HG02642 (cell line): ENCODE measurements around the gene PCBD2.
A peak's percentile ranks its signal among the peaks of the same experiment; 100 is the strongest.
"Not testable (repeated sequence)": the region's sequence is repeated elsewhere in the genome, so short reads cannot be mapped to it uniquely, and the experiment has no call there.

Experiments used
- ATAC-seq: cut with Tn5 transposase; IDR thresholded peaks from one replicate; pipeline ENCODE4 v1.9.1; 2021; ENCODE audit warnings: mild to moderate bottlenecking; ENCODE audit not compliant: unreplicated experiment, poor library complexity

Gene PCBD2

DNA sequence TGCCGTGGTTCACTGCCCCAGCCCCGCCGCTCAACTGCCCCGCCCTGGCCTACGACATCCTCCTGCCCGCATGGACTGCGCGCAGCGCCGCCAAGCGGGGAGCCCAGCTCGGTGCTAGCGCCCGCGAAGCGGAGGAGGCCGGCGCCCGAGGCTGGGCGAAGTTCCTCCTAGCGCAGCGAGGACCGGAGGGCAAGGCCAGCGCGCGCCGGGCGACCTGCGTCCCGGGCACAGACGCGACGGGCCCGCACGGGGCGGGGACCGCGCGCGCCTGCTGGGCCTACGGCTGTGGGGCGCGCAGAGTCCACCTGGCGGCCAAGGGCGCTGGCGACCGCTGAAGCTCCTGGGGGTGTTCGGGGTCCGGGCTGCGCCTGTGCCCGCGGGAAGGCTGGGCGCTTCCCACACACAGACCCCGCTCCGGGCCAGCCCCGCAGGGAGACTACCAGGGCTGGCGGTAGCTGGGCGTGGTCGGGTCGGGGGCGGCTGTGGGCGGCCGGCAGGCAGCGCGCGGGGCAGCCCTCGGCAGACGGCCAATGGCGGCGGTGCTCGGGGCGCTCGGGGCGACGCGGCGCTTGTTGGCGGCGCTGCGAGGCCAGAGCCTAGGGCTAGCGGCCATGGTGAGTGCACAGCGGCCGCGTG, at the start of gene PCBD2:
Gene PCBD2, plus strand, starts transcription at position 522 of the 636 bp plus-strand sequence. Its CDS starts 9 bp downstream, at position 531.
- ATAC-seq: peak; percentile 84

DNA sequence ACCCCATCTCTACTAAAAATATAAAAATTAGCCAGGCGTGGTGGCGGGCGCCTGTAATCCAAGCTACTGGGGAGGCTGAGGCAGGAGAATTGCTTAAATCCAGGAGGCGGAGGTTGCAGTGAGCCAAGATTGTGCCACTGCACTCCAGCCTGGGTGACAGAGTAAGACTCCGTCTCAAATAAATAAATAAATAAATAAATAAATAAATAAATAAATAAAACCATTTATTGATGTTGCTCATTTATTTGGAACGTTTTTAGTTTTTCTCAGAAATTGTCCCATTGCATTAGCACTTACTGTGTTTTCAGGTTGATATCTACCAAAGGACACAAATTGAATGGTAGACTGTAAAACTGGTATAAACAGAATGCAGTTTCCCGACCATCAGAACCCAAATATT, 48.5 kb upstream of the PCBD2 start:
- ATAC-seq: not testable (repeated sequence)

DNA sequence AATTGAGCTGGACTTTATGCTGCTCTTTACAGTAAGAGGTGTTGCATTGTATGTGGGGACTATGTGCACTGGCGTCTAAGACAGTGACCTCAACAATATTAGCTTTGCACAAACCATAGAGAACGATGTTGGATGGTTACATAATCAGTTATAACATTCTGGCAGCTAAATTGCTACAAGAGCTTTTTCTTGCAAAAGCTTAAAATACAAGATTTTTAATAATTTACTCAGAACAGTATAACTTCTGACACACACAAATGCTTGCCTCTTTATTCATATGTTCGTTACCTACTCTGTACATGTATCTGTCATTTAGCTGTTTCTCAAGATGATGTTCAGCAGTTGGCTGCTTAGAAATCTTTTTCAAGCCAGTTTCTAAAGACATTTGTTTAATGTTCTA, 47.5 kb upstream of the PCBD2 start:
- ATAC-seq: no peak

DNA sequence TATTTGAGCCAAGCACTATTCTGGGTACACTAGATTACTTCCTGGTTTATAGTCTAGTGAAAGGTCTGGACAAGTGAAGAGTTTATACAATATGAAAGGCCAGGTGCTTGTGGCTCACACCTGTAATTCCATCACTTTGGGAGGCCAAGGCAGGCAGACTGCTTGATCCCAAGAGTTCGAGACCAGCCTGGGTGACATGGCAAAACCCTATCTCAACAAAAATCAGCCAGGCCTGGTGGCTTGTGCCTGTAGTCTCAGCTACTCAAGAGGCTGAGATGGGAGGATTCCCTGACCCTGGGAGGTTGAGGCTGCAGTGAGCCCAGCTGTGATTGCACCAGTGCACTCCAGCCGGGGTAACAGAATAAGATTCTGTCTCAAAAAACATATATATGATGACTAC, 40.2 kb upstream of the PCBD2 start:
- ATAC-seq: no peak

DNA sequence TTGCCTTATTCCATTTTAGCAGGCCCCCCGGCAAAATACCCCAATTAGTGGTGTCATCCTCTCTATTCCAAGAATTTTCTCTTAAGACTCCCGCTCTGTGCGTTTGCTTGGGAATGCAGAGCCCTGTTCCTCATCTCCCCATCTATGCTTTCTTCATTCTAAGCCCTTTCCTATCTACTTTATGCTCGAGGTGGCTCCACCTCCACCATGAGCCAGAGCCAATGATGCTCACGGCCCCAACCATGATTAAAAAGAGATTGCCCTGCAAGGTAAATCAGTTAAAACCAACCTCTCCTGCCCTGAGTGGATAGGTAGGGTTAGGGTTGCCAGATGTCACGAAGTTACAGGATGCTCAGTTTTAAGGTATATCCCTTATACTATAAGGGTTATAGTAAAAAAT, 31.4 kb upstream of the PCBD2 start:
- ATAC-seq: no peak

DNA sequence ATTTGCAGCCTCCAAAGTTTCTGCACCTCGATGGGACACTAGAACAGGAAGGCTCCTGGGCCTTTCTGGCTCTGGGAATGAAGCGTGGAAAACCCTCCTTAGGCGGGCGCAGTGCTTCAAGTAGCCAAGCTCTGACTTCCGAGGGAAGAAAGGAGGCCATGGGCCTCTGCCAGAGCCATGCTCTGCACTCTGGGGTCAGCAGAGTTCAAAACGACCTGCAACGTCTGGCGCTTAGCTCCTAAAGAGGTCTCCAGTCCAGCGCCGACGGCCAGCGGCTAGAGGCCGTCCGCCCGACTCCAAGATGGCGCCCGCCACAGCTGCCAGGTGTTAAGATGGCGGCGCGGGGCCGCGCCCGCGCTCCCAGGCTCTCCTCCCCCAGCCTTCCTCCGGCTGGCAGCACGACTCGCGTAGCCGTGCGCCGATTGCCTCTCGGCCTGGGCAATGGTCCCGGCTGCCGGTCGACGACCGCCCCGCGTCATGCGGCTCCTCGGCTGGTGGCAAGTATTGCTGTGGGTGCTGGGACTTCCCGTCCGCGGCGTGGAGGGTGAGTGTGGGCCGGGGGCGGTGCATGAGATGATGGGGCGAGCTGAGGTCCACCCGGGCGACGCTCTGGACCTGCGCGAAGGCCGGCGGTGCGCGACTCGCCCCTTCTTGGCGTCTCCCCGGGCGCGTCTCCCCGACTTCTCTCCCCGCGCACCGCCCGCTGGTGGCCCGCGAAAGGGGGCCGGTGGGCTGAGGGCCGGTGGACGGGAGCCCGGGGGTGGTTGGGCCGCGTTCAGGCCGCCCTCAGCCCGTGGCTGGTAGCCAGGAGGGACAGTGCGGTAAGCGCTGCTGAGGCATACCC, 30.7 kb upstream of the PCBD2 start, which contains the start of gene TXNDC15:
Gene TXNDC15, plus strand, starts transcription at position 385 of the 844 bp plus-strand sequence. Its CDS starts 57 bp downstream, at position 442.
- peak; percentile 84 for ATAC-seq

DNA sequence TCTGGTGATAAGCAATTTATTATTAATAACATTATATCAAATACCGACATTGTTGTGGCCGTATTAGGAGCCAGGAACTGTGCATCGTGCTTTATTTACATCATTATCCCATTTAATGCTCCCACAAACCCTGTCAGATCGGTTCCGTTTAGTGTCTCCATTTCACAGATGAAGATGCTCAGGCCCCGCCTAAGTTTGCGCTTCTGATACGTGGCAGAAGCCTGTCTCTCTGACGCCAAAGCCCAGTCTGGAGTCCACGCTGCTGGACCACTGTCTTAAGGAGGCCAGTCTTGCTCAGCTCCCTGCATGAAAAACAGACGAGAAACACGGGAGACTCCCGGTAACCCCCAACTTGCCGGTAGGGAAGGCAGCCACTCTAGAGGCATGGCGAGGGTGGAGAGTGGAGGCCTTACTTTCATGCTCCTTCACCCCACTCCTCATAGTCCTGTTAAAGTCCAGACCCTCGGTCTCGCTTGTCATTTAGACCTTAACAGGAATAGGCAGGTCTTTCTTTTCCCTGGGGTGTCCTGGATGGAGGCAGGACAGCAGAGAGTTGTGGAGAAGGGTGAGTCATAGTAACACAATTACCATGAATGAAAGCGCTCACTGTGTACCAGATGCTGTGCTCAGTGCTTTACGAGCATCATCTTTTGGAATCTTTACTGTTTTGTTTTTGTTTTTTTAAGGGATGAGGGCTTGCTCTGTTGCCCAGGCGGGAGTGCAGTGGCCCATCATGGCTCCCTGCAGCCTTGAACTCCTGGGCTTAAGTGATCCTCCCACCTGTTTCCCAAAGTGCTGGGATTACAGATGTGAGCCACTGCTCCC, 29.9 kb upstream of the PCBD2 start:
- ATAC-seq: peak; percentile 27

DNA sequence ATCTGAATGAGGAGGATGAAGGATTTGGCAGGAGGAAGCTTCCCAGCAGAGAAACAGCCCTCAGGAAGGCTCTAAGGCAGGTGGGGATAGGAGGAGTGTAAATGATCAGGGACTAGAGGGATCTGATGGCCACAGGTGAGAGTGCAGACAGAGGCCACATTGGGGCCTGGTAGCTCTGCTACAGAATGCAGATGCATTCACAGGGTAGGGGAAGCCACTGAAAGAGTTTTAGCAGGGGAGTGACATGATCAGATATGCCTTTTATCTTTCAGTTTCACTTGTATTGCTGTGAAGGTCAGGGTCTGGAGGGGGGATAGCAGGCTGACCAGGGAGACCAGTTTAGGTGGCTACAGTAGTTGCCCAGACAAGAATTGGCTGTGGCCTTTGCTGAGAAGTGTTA, 27.8 kb upstream of the PCBD2 start:
- no peak for ATAC-seq

DNA sequence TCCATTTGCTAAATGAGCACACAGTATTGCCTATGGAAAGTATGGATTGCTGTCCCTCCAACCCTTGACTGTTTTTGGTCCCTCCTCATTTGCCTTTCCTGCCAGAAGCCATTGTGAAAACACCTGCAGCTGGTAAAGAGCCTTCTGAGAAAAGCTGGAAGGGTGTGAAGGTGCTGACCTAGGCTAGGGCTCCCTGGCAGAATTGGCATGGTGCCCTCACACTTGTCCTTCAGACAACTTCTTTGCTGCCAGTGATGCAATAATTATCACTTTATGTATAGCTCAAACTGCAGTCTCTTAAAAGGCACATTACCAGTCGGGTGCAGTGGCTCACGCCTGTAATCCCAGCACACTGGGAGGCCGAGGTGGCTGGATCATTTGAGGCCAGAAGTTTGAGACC, 26.5 kb upstream of the PCBD2 start:
- ATAC-seq: no peak

DNA sequence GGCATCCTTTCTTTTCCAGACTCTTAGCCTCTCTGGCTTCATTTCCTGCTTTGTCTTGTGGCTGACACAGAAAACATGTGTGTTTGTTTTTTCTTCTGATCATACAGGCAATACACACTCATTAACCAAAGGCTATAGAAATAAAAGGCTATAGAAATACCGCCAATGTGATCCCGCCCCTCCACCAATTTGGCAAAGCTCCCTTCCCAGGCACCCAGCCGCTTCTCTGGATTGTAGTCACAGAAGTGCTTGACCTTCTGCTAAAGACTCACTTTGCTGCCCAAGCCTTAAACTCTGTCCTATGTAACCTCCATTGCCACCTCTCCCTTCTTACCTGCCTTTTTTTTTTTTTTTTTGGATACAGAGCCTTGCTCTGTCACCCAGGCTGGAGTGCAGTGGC, 25.5 kb upstream of the PCBD2 start:
- no peak for ATAC-seq

DNA sequence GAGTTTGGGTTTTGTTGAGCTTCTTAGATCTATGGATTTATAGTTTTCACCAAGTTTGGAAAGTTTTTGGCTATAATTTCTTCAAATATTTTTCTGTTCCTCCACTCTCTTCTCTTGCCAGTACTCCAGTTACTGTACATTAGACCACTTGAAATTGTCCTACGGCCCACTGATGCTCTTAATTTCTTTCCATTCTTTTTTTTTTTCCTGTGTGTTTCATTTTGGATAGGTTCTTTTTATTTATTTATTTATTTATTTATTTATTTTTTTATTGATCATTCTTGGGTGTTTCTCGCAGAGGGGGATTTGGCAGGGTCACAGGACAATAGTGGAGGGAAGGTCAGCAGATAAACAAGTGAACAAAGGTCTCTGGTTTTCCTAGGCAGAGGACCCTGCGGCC, 24.0 kb upstream of the PCBD2 start:
- ATAC-seq: not testable (repeated sequence)

DNA sequence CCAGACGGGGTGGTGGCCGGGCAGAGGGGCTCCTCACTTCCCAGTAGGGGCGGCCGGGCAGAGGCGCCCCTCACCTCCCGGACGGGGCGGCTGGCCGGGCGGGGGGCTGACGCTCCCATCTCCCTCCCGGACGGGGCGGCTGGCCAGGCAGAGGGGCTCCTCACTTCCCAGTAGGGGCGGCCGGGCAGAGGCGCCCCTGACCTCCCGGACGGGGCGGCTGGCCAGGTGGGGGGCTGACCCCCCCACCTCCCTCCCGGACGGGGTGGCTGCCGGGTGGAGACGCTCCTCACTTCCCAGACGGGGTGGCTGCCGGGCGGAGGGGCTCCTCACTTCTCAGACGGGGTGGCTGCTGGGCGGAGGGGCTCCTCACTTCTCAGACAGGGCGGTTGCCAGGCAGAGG, 23.2 kb upstream of the PCBD2 start:
- not testable (repeated sequence) for ATAC-seq

DNA sequence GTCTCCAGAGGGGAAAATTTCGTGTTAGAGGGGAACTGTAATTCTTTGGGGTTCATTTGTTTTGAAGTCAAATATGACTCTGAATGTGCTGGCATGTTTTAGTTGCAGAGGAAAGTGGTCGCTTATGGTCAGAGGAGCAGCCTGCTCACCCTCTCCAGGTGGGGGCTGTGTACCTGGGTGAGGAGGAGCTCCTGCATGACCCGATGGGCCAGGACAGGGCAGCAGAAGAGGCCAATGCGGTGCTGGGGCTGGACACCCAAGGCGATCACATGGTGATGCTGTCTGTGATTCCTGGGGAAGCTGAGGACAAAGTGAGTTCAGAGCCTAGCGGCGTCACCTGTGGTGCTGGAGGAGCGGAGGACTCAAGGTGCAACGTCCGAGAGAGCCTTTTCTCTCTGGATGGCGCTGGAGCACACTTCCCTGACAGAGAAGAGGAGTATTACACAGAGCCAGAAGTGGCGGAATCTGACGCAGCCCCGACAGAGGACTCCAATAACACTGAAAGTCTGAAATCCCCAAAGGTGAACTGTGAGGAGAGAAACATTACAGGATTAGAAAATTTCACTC, 17.3 kb upstream of the PCBD2 start:
- no peak for ATAC-seq

DNA sequence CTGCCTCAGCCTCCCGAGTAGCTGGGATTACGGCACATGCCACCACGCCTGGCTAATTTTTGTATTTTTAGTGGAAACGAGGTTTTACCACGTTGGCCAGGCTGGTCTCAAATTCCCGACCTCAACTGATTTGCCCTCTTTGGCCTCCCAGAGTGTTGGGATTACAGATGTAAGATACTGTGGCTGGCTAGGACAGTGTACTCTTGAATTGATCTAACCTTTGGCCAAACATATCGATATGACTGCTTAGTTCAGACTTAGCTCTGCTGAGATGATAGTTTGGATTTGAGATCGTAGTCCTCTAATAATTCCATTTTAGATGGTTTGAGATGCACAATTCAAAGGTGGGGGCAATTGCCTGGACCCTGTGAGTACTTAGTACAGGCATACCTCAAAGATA, 15.6 kb upstream of the PCBD2 start:
- no peak for ATAC-seq

DNA sequence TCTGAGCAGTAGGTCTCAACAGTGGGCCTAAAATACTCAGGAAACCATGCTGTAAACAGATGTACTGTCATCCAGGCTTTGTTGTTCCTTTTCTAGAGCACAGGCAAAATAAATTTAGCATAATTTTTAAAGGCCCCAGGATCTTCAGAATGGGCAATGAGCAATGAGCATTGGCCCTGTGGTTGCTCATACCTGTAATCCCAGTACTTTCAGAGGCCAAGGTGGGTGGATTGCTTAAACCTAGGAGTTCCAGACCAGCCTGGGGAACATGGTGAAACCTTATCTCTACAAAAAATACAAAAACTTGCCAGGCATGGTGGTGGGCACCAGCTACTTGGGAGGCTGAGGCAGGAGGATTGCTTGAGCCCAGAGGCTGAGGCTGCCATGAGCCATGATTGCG, 13.5 kb upstream of the PCBD2 start:
- ATAC-seq: no peak

DNA sequence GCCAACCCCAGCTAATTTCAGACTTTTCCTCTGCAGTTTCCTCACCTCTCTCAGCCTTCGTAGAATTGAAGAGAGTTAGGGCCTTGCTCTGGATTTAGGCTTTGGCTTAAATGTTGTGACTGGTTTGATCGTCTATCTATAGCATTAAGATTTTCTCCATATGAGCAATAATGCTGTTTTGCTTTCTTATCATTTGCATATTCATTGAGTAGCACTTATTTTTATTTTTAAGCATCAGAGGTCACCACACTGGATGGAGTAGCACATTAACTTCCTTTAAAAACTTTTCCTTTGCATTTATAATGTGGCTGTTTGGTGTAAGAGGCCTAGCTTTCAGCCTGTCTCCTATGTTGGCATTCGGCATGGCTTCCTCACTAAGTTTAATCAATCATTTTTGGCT, 12.6 kb upstream of the PCBD2 start:
- ATAC-seq: no peak

DNA sequence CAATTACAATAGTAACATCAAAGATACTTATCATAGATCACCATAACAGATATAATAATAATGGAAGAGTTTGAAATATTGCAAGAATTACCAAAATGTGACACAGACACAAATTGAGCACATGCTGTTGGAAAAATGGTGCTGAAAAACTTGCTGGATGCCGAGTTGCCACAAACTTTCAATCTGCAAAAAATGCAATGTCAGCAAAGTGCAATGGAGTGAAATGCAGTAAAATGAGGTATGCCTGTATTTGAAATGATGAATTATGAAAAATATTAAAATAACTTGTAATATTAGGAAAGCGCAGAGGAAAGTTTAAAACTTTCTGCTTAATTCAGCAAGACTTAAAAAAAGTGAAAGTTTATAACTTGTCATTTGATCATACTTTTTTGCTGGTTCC, 12.0 kb upstream of the PCBD2 start:
- no peak for ATAC-seq

DNA sequence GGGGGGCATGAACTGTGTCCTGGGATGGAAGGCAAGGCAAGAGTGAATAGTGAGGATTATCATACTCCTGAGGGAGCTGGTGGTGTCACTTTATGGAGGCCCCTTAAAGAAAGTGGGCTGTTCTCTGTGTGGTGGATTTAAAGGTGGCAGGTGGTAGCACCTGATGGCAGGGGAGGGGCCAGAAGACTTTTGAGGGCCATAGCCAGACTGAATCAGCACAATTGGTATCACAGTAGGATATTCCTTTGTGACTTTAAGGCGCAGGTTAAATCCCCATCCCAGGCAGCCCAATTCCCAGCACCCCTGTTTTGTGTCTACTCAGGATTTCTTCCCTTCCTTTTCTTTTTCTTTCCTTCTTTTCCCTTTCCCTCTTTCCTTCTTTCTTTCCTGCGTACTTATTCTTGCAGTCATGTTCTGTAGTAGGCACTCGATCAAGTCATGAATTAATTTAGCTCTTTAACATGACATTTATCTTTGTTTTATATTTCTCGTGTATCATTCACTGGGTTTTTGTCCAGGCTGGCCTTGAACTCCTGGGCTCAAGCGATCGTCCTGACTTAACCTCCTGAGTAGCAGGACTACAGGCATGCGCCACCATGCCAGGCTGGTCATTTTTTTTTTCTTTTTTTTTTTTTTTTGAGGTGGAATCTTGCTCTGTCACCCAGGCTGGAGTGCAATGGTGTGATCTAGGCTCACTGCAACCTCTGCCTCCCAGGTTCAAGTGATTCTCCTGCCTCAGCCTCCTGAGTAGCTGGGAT, 11.0 kb upstream of the PCBD2 start:
- ATAC-seq: no peak

DNA sequence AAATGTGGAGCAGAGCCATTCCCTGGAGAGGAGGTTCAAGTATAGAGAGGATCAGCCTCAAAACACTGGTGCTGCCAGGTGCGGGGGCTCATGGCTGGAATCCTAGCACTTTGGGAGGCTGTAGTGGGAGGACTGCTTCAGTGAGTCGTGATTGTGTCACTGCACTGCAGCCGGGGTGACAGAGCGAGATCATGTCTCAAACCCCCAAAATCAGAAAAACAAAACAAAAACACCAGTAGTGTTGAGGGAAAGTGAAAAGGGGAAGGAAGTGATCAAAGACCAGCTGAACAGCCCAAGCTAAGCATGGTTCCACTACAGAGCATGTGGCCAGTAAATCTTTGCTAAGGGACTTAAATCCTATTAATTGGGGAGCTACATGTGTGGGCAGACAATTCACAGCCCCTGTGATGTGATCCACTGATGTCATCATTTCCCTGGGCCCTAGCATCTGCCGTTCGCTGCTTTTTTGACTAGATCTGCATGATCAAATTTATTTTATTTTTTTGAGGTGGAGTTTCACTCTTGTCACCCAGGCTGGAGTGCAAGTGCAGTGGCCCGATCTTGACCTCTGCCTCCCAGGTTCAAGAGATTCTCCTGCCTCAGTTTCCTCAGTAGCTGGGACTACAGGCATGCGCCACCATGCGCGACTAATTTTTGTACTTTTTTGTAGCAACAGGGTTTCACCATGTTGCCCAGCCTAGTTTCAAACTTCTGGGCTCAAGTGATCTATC, 2.7 kb upstream of the PCBD2 start:
- no peak for ATAC-seq
